IMR-90 (cell line): Measurements from ENCODE around the gene PEX10. TPM values are rescaled to one million over a fixed set of nuclear protein-coding genes. Genes with fewer than 3 reads are reported as not detected.

Experiments
- ATAC-seq: fragments of 200-7000 bp; cut with Tn5 transposase; 2 replicates; pipeline ENCODE4 v1.9.1; 2020; ENCODE audit warnings: low read depth, mild to moderate bottlenecking, moderate library complexity
- BruUV-seq: library from RNA; stranded (reverse); fragments of 400-500 nt; replicated peaks from 2 replicates; lab custom pipeline; 2021; lab: Mats Ljungman, UMichigan
- CTCF ChIA-PET: fragments of 300-600 bp; formaldehyde crosslinking; extraction: SDS; loops from one replicate; lab custom pipeline; 2021; ENCODE audit warnings: antibody characterized with exemption; lab: Yijun Ruan, JAX
- POLR2A ChIA-PET: fragments of 300-600 bp; sonication (Branson Sonifier 250); formaldehyde crosslinking; loops from one replicate; lab custom pipeline; 2022; ENCODE audit warnings: antibody characterized with exemption; ENCODE audit not compliant: unreplicated experiment; lab: Charles Lee
- DNase-seq: peaks from one replicate; pipeline ENCODE4 v3.0.0; 2013
- H2AFZ ChIP-seq: replicated peaks from 2 replicates; pipeline ENCODE3; 2013; ENCODE audit warnings: low read length, mild to moderate bottlenecking; ENCODE audit not compliant: poor library complexity
- H2AK5ac ChIP-seq: 2 replicates; pipeline ENCODE4 v1.6.1; 2013; ENCODE audit warnings: low read depth, low read length, inconsistent platforms
- H2AK9ac ChIP-seq: replicated peaks from 2 replicates; pipeline ENCODE3; 2013; ENCODE audit warnings: mild to moderate bottlenecking, low read depth, low read length, moderate library complexity; ENCODE audit not compliant: poor library complexity
- H2BK120ac ChIP-seq: 2 replicates; pipeline ENCODE4 v1.6.1; 2013; ENCODE audit warnings: low read depth, low read length, inconsistent platforms
- H2BK15ac ChIP-seq: 3 replicates; pipeline ENCODE4 v1.6.1; 2013; ENCODE audit warnings: low read depth, low read length, inconsistent platforms
- H2BK20ac ChIP-seq: 2 replicates; pipeline ENCODE4 v1.6.1; 2013; ENCODE audit warnings: low read depth, mild to moderate bottlenecking, inconsistent platforms, low read length, moderate library complexity
- H2BK5ac ChIP-seq: 2 replicates; pipeline ENCODE4 v1.6.1; 2013; ENCODE audit warnings: mild to moderate bottlenecking, low read depth, low read length, inconsistent platforms; ENCODE audit not compliant: poor library complexity, severe bottlenecking
- H3K14ac ChIP-seq: replicated peaks from 2 replicates; pipeline ENCODE4 v1.6.1; 2013; ENCODE audit warnings: low read depth, low read length, inconsistent platforms
- H3K18ac ChIP-seq: 2 replicates; pipeline ENCODE4 v1.6.1; 2013; ENCODE audit warnings: low read depth, low read length, control low read depth
- H3K23ac ChIP-seq: 2 replicates; pipeline ENCODE4 v1.6.1; 2013; ENCODE audit warnings: low read depth, low read length, inconsistent platforms
- H3K27ac ChIP-seq: 2 replicates; pipeline ENCODE4 v1.5.1; 2013; ENCODE audit warnings: mild to moderate bottlenecking, control low read depth, low read length; ENCODE audit not compliant: insufficient read depth
- H3K27me3 ChIP-seq: 2 replicates; pipeline ENCODE4 v1.6.1; 2013; ENCODE audit warnings: low read length; ENCODE audit not compliant: control insufficient read depth, insufficient read depth
- H3K36me3 ChIP-seq: 2 replicates; pipeline ENCODE4 v1.6.1; 2013; ENCODE audit warnings: low read length, mixed read lengths; ENCODE audit not compliant: control insufficient read depth, insufficient read depth
- H3K4ac ChIP-seq: 2 replicates; pipeline ENCODE4 v1.6.1; 2013; ENCODE audit warnings: low read depth, low read length, inconsistent platforms
- H3K4me1 ChIP-seq: 2 replicates; pipeline ENCODE4 v1.6.1; 2013; ENCODE audit warnings: low read length, mixed read lengths; ENCODE audit not compliant: control insufficient read depth, insufficient read depth
- H3K4me2 ChIP-seq: 2 replicates; pipeline ENCODE4 v1.6.1; 2013; ENCODE audit warnings: low read depth, mild to moderate bottlenecking, control low read depth, low read length, moderate library complexity
- H3K4me3 ChIP-seq: 2 replicates; pipeline ENCODE4 v1.5.1; 2013; ENCODE audit warnings: low read depth, mild to moderate bottlenecking, control low read depth, low read length, moderate library complexity; ENCODE audit not compliant: insufficient read depth
- H3K56ac ChIP-seq: 2 replicates; pipeline ENCODE4 v1.6.1; 2013; ENCODE audit warnings: low read length, inconsistent platforms; ENCODE audit not compliant: insufficient read depth; ENCODE audit errors: extremely low read depth
- H3K79me1 ChIP-seq, 2 experiments: 2 replicates each; pipeline ENCODE4 v1.6.1; 2013; ENCODE audit warnings: low read length in 2 of 2, inconsistent platforms in 1 of 2, low read depth in 1 of 2
- H3K9ac ChIP-seq: 2 replicates; pipeline ENCODE4 v1.6.1; 2013; ENCODE audit warnings: low read depth, low read length, control low read depth
- H3K9me1 ChIP-seq: 2 replicates; pipeline ENCODE4 v1.6.1; 2013; ENCODE audit warnings: low read length, inconsistent platforms; ENCODE audit not compliant: insufficient read depth
- H3K9me3 ChIP-seq: 2 replicates; pipeline ENCODE4 v1.6.1; 2013; ENCODE audit warnings: low read length; ENCODE audit not compliant: control insufficient read depth, insufficient read depth
- H4K20me1 ChIP-seq: 2 replicates; pipeline ENCODE4 v1.6.1; 2013; ENCODE audit warnings: low read length, inconsistent platforms; ENCODE audit not compliant: insufficient read depth
- H4K5ac ChIP-seq: 2 replicates; pipeline ENCODE4 v1.6.1; 2013; ENCODE audit warnings: mild to moderate bottlenecking, low read depth, low read length, control low read depth
- H4K8ac ChIP-seq, 2 experiments: 2 replicates each; pipeline ENCODE4 v1.6.1; 2013; ENCODE audit warnings: low read depth in 2 of 2, low read length in 2 of 2, control low read depth in 1 of 2, inconsistent platforms in 1 of 2
- H4K91ac ChIP-seq: 2 replicates; pipeline ENCODE4 v1.6.1; 2013; ENCODE audit warnings: low read depth, low read length, inconsistent platforms; ENCODE audit not compliant: insufficient read depth
- BHLHE40 ChIP-seq: fragments of 150-350 bp; IDR thresholded peaks from 2 replicates; pipeline ENCODE4 v1.6.1; 2016; ENCODE audit warnings: mild to moderate bottlenecking, low read depth, low read length
- CEBPB ChIP-seq: IDR thresholded peaks from 2 replicates; pipeline ENCODE4 v1.6.1; 2012; ENCODE audit warnings: low read depth, low read length, improper control_type of control experiment
- CHD1 ChIP-seq: IDR thresholded peaks from 2 replicates; pipeline ENCODE4 v1.6.1; 2012; ENCODE audit warnings: low read depth, low read length, improper control_type of control experiment
- CTCF ChIP-seq: conservative IDR thresholded peaks from 2 replicates; pipeline ENCODE4 v1.5.1; 2012; ENCODE audit warnings: mild to moderate bottlenecking, low read depth, low read length, improper control_type of control experiment
- ELK1 ChIP-seq: fragments of 150-350 bp; IDR thresholded peaks from 2 replicates; pipeline ENCODE4 v1.6.1; 2016; ENCODE audit warnings: low read depth, mild to moderate bottlenecking, low read length, moderate library complexity, borderline replicate concordance
- FOS ChIP-seq: fragments of 150-350 bp; IDR thresholded peaks from 2 replicates; pipeline ENCODE4 v1.6.1; 2016; ENCODE audit warnings: low read depth, low read length
- MAFK ChIP-seq: IDR thresholded peaks from 2 replicates; pipeline ENCODE4 v1.6.1; 2012; ENCODE audit warnings: low read depth, low read length, improper control_type of control experiment
- MAZ ChIP-seq: IDR thresholded peaks from 2 replicates; pipeline ENCODE4 v1.6.1; 2012; ENCODE audit warnings: low read depth, mild to moderate bottlenecking, low read length, improper control_type of control experiment, moderate library complexity, borderline replicate concordance
- MXI1 ChIP-seq: IDR thresholded peaks from 2 replicates; pipeline ENCODE4 v1.6.1; 2012; ENCODE audit warnings: low read depth, mild to moderate bottlenecking, low read length, moderate library complexity, borderline replicate concordance
- NFE2L2 ChIP-seq: fragments of 150-350 bp; IDR thresholded peaks from 2 replicates; pipeline ENCODE4 v1.6.1; 2016; ENCODE audit warnings: low read depth, mild to moderate bottlenecking, low read length
- POLR2A ChIP-seq: IDR thresholded peaks from 2 replicates; pipeline ENCODE4 v1.6.1; 2012; ENCODE audit warnings: mild to moderate bottlenecking, low read depth, low read length
- RAD21 ChIP-seq: IDR thresholded peaks from 2 replicates; pipeline ENCODE4 v1.6.1; 2012; ENCODE audit warnings: low read length, improper control_type of control experiment
- RCOR1 ChIP-seq: IDR thresholded peaks from 2 replicates; pipeline ENCODE4 v1.6.1; 2012; ENCODE audit warnings: mild to moderate bottlenecking, low read length, improper control_type of control experiment; ENCODE audit not compliant: insufficient replicate concordance
- RFX5 ChIP-seq: IDR thresholded peaks from 2 replicates; pipeline ENCODE4 v1.8.0; 2012; ENCODE audit warnings: low read depth, mild to moderate bottlenecking, low read length, moderate library complexity
- SMC3 ChIP-seq: fragments of 150-350 bp; IDR thresholded peaks from 2 replicates; pipeline ENCODE4 v1.6.1; 2016; ENCODE audit warnings: low read depth, mild to moderate bottlenecking, antibody characterized with exemption, low read length, moderate library complexity
- USF2 ChIP-seq: fragments of 150-350 bp; IDR thresholded peaks from 2 replicates; pipeline ENCODE4 v1.6.1; 2017; ENCODE audit warnings: mild to moderate bottlenecking, antibody characterized with exemption, low read length, low read depth
- WGBS, 2 experiments: methylation state at CpG; one replicate each; pipeline versions ENCODE4 v1.1.5 to v1.1.7; 2013; ENCODE audit warnings: missing lambda C conversion rate in 2 of 2; ENCODE audit not compliant: insufficient read length in 1 of 2; ENCODE audit errors: extremely low coverage in 2 of 2; 5-methylcytosine and 5-hydroxymethylcytosine counted together
- dilution Hi-C: fragments of 300-500 bp; cut with HindIII; formaldehyde crosslinking; loops from one replicate; pipeline ENCODE4 v1.14.3; 2018; ENCODE audit warnings: low sequenced_read_pairs; ENCODE audit not compliant: unreplicated experiment
- in situ Hi-C: fragments of 300-500 bp; cut with MboI; formaldehyde crosslinking; loops from 3 replicates; pipeline ENCODE4 v1.14.3; 2019; ENCODE audit warnings: low sequenced_read_pairs, inconsistent platforms, mixed read lengths
- intact Hi-C: fragments of 100-400 bp; cut with micrococcal nuclease; formaldehyde crosslinking; loops from 2 replicates; pipeline ENCODE4 v1.10.0; 2022
- polyA plus RNA-seq, 3 experiments: library from polyadenylated mRNA; depleted of rRNA; stranded (reverse); fragments of >200 nt; gene quantifications; 2 replicates each; pipeline ENCODE4 v1.2.3, GENCODE V29; 2012; ENCODE audit warnings: low replicate concordance in 1 of 3
- total RNA-seq: library from RNA; depleted of rRNA; stranded (reverse); fragments of >200 nt; gene quantifications from 2 replicates; pipeline ENCODE4 v1.2.3, GENCODE V29; 2012

Gene PEX10
- total and polyA plus RNA-seq, 2 of the 4 experiments (the other 2 are of a cell fraction): 16.9 to 19.7 TPM

GRCh38 chr1:2416403-2416802 is 4.0 kb upstream of the PEX10 start:
- in situ Hi-C loops: loop anchor here (25.0 kb wide), 1 partner anchor 896 kb away; no protein-coding TSS in a partner anchor
- H2BK15ac ChIP-seq: no peak overlapping the region
- peaks cover 5% of the 10 kb centered on the region; the same call in 1 of the 2 replicates for H3K27me3 ChIP-seq
- H3K56ac ChIP-seq: no peak overlapping the region
- H2BK20ac ChIP-seq: no peak overlapping the region
- ChIA-PET POLR2A (no interaction called here), CTCF (no interaction called here)
- H3K9me1 ChIP-seq: no peaks in the 10 kb centered on the region
- no peak overlapping the region for H4K8ac ChIP-seq
- no peak for TF ChIP-seq SMC3
- TF ChIP-seq CHD1: no peak
- no peak for TF ChIP-seq USF2
- TF ChIP-seq CEBPB: no peak
- TF ChIP-seq POLR2A: no peak
- TF ChIP-seq CTCF: no peak
- TF ChIP-seq BHLHE40: no peak
- no peak for TF ChIP-seq MAFK
- no peak for TF ChIP-seq FOS
- no peak for TF ChIP-seq RCOR1
- TF ChIP-seq NFE2L2: no peak
- TF ChIP-seq ELK1: no peak
- no peak for TF ChIP-seq RAD21
- no peak for TF ChIP-seq RFX5
- TF ChIP-seq MAZ: no peak
- no peak for TF ChIP-seq MXI1
- no peak overlapping the region for H3K14ac ChIP-seq
- H3K4me1 ChIP-seq: peaks cover 12% of the 10 kb centered on the region
- intact Hi-C loops: loop anchor here (10.0 kb wide), 1 partner anchor 898 kb away; no protein-coding TSS in a partner anchor
- H3K9me3 ChIP-seq: no peaks in the 10 kb centered on the region
- no peak overlapping the region for H4K5ac ChIP-seq
- H3K9ac ChIP-seq: no peak overlapping the region
- H2AK5ac ChIP-seq: no peak overlapping the region
- no peak for DNase-seq
- no peak overlapping the region for H4K91ac ChIP-seq
- H2BK5ac ChIP-seq: no peak overlapping the region
- no peaks in the 10 kb centered on the region for H4K20me1 ChIP-seq
- dilution Hi-C loops: no loop called here
- no peak overlapping the region for H2AK9ac ChIP-seq
- H2BK120ac ChIP-seq: no peak overlapping the region
- H3K23ac ChIP-seq: no peak overlapping the region
- no peak overlapping the region for H2AFZ ChIP-seq
- no peaks in the 10 kb centered on the region for H3K36me3 ChIP-seq
- WGBS, 2 experiments: 59% methylated on average over 3 of the region's 12 CpGs; no CpG with 5 or more reads in 1 of the 2 experiments
- no TSS peak for BruUV-seq
- H3K4ac ChIP-seq: no peak overlapping the region
- H3K18ac ChIP-seq: no peak overlapping the region
- no peak for ATAC-seq
- H3K4me2 ChIP-seq: no peak overlapping the region
- no peak overlapping the region for H3K4me3 ChIP-seq
- H3K27ac ChIP-seq: no peak overlapping the region
- H3K79me1 ChIP-seq: peaks cover 4 to 21% of the 10 kb centered on the region in 2 experiments; a peak in 3 of 4 replicates
